Measurements from ENCODE around the gene FAM120A.

DNA sequence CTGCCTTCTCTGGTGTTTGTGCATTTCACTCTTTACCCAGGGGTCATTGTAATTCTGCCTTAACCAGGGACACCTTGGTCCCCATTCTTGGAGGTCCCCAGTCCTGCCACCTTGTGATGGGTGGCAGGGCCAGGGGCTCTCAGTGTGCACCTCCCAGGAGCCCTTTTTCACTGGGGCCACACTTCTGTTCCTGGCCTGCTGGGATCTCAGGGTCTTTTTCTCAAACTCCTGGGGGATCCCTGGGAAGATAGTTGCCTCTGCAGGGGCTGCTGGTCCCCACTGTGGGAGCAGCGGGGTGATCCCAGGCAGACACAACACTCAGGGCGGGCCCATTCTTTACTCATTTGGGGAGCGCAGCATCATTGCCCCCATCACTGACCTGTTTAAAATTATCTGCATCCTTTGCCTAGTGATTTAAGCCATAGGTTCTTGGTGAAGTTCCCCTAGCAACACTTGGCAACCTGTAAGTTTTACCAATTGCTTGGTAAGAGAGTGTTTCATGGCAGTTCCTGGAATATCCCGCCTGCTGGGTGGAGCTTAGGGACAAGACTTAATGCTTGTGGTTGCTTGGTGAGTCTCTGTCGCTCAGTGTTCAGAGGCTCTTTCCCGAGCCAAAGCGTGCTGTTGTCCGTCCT lies 140.6 kb downstream of the FAM120A start:
- TF ChIP-seq CTCF (IDR thresholded peaks at IDR 0.05) (no peak), POLR2A (IDR thresholded peaks at IDR 0.05) (no peak)

Measured in esophagus squamous epithelium (tissue), 4 donors.